HUDEP-2 (cell line): Measurements from ENCODE around the gene SNRK.

Experiments
- DNase-seq, 76 experiments: peaks; one replicate each; lab custom pipeline; 2025; ENCODE audit not compliant: unreplicated experiment in 76 of 76; lab: John Stamatoyannopoulos, UW

The SNRK gene

GRCh38 chr3:43268636-43269035, 17.7 kb upstream of the SNRK start:
- no peak for DNase-seq

GRCh38 chr3:43270078-43270477, 16.3 kb upstream of the SNRK start:
- DNase-seq: no peak

GRCh38 chr3:43273416-43273815, 12.9 kb upstream of the SNRK start:
- DNase-seq: no peak

GRCh38 chr3:43279082-43279481, 7.3 kb upstream of the SNRK start:
- DNase-seq: no peak

GRCh38 chr3:43279532-43279931, 6.8 kb upstream of the SNRK start:
- no peak for DNase-seq

GRCh38 chr3:43281020-43281419, 5.3 kb upstream of the SNRK start:
- no peak for DNase-seq

GRCh38 chr3:43284171-43284570, 2.2 kb upstream of the SNRK start:
- DNase-seq: no peak

- peak in 1 of 76 experiments; percentile 0 for DNase-seq
Measured at GRCh38 chr3:43285644-43286043, 696 bp upstream of the SNRK start.

- peak in 15 of 76 experiments; percentile 3 to 46 (median 14) for DNase-seq
Measured at GRCh38 chr3:43286841-43287499, 630 bp downstream of the SNRK start.

GRCh38 chr3:43287500-43287873, 1.1 kb downstream of the SNRK start:
- no peak for DNase-seq

GRCh38 chr3:43288366-43288765, 2.0 kb downstream of the SNRK start:
- DNase-seq: no peak

GRCh38 chr3:43288850-43289249, 2.5 kb downstream of the SNRK start:
- no peak for DNase-seq

GRCh38 chr3:43289401-43289800, 3.1 kb downstream of the SNRK start:
- DNase-seq: no peak

GRCh38 chr3:43289841-43290470, 3.6 kb downstream of the SNRK start:
- DNase-seq: no peak

- no peak for DNase-seq
Measured at GRCh38 chr3:43290956-43291355, 4.6 kb downstream of the SNRK start.

- no peak for DNase-seq
Measured at GRCh38 chr3:43291546-43291945, 5.2 kb downstream of the SNRK start.

- no peak for DNase-seq
Measured at GRCh38 chr3:43294975-43295374, 8.6 kb downstream of the SNRK start.

GRCh38 chr3:43296565-43296964, 10.2 kb downstream of the SNRK start:
- peak in 19 of 76 experiments; percentile 2 to 47 (median 14) for DNase-seq

GRCh38 chr3:43298292-43298691, 12.0 kb downstream of the SNRK start:
- no peak for DNase-seq

GRCh38 chr3:43298761-43299160, 12.4 kb downstream of the SNRK start:
- no peak for DNase-seq

GRCh38 chr3:43302116-43302880, 16.0 kb downstream of the SNRK start:
- no peak for DNase-seq

GRCh38 chr3:43304126-43304525, 17.8 kb downstream of the SNRK start:
- DNase-seq: no peak
